ENCODE measurements around the gene CEP63. TPM values are rescaled to one million over a fixed set of nuclear protein-coding genes. Genes with fewer than 3 reads are reported as not detected.
"Not testable (repeated sequence)": the region's sequence is repeated elsewhere in the genome, so short reads cannot be mapped to it uniquely, and the experiment has no call there.

CEP63 gene
- total RNA-seq, 2 experiments from 2014 or later: 25.3 to 27.0 TPM

- ATAC-seq: no peak
- Mint-ChIP-seq H3K36me3 (ENCODE audit: low read depth) (no peaks in the 10 kb centered on the region), H3K9me3 (no peaks in the 10 kb centered on the region), H3K27ac (no peak overlapping the region), H3K27me3 (peaks cover 2% of the 10 kb centered on the region), H3K4me3 (no peak overlapping the region), H3K4me1 (ENCODE audit: low read depth) (no peaks in the 10 kb centered on the region)
- TF ChIP-seq CTCF (IDR thresholded peaks at IDR 0.05): no peak
- DNase-seq: no peak
- ChIA-PET CTCF (interaction anchor here (2.2 kb wide), 1 partner anchor 9 kb away, joined by 15 read pairs; no protein-coding TSS in a partner anchor), POLR2A (no interaction called here)
- intact Hi-C loops (cut with micrococcal nuclease): no loop called here
Observed at GRCh38 chr3:134590766-134591165, 104.9 kb downstream of the CEP63 start.

GRCh38 chr3:134592806-134593205 is 106.9 kb downstream of the CEP63 start:
- Mint-ChIP-seq H3K4me1 (ENCODE audit: low read depth) (no peaks in the 10 kb centered on the region), H3K36me3 (ENCODE audit: low read depth) (no peaks in the 10 kb centered on the region), H3K27me3 (peaks cover 2% of the 10 kb centered on the region), H3K27ac (no peak overlapping the region), H3K9me3 (no peaks in the 10 kb centered on the region), H3K4me3 (no peak overlapping the region)
- ATAC-seq: no peak
- ChIA-PET POLR2A (no interaction called here), CTCF (interaction anchor here (1.1 kb wide), 1 partner anchor 8 kb away, joined by 3 read pairs; no protein-coding TSS in a partner anchor)
- intact Hi-C loops (cut with micrococcal nuclease): no loop called here
- DNase-seq: no peak
- no peak for TF ChIP-seq CTCF (IDR thresholded peaks at IDR 0.05)

- CTCF ChIA-PET: no interaction called here
- intact Hi-C loops (cut with micrococcal nuclease): no loop called here
- no peak for TF ChIP-seq CTCF (IDR thresholded peaks at IDR 0.05)
- DNase-seq (no peak), ATAC-seq (no peak)
- Mint-ChIP-seq H3K36me3 (ENCODE audit: low read depth) (no peaks in the 10 kb centered on the region), H3K27me3 (peaks cover 2% of the 10 kb centered on the region), H3K4me1 (ENCODE audit: low read depth) (no peaks in the 10 kb centered on the region), H3K27ac (no peak overlapping the region), H3K4me3 (no peak overlapping the region), H3K9me3 (no peaks in the 10 kb centered on the region)
- POLR2A ChIA-PET: no interaction called here
Observed at GRCh38 chr3:134594331-134594741, 108.5 kb downstream of the CEP63 start.

- H3K27me3 Mint-ChIP-seq; H3K9me3 Mint-ChIP-seq; H3K27ac Mint-ChIP-seq; H3K36me3 Mint-ChIP-seq (ENCODE audit: low read depth); H3K4me3 Mint-ChIP-seq; ATAC-seq; H3K4me1 Mint-ChIP-seq (ENCODE audit: low read depth); POLR2A ChIA-PET; intact Hi-C loops (cut with micrococcal nuclease); DNase-seq; CTCF ChIA-PET: not testable (repeated sequence)
Observed at GRCh38 chr3:134594986-134595385, 109.1 kb downstream of the CEP63 start.

- ATAC-seq (no peak), DNase-seq (no peak)
- Mint-ChIP-seq H3K27me3 (peaks cover 5% of the 10 kb centered on the region), H3K27ac (no peak overlapping the region), H3K9me3 (no peaks in the 10 kb centered on the region), H3K36me3 (ENCODE audit: low read depth) (no peaks in the 10 kb centered on the region), H3K4me1 (ENCODE audit: low read depth) (peaks cover 9% of the 10 kb centered on the region), H3K4me3 (no peak overlapping the region)
- ChIA-PET POLR2A (no interaction called here), CTCF (no interaction called here)
- intact Hi-C loops (cut with micrococcal nuclease): no loop called here
- TF ChIP-seq CTCF (IDR thresholded peaks at IDR 0.05): no peak
Observed at GRCh38 chr3:134597390-134597970, 111.6 kb downstream of the CEP63 start.

Data from activated CD8-positive, alpha-beta T cell treated with anti-CD3 and anti-CD28 coated beads for 36 hours (primary cell).